Breast epithelium (tissue), 3 donors: Measurements from ENCODE around the gene H1-8.

Experiments used
- POLR2A ChIP-seq: fragments of 450-650 bp; IDR thresholded peaks from one replicate; pipeline ENCODE4 v1.6.1; 2016; ENCODE audit warnings: antibody characterized with exemption, mild to moderate bottlenecking, moderate library complexity
- POLR2AphosphoS5 ChIP-seq, 3 donors: sonication (generic); formaldehyde crosslinking; IDR thresholded peaks; one replicate each; pipeline ENCODE4 v1.6.1; 2017; ENCODE audit warnings: antibody characterized with exemption in 3 of 3
- TF ChIP-seq, protein P1 (sequence below), 3 donors: fragments of 450-650 bp; IDR thresholded peaks; one replicate each; pipeline ENCODE4 v1.5.1; 2016 to 2017; ENCODE audit warnings: antibody characterized with exemption in 3 of 3, mild to moderate bottlenecking in 3 of 3, moderate library complexity in 3 of 3

DNA sequence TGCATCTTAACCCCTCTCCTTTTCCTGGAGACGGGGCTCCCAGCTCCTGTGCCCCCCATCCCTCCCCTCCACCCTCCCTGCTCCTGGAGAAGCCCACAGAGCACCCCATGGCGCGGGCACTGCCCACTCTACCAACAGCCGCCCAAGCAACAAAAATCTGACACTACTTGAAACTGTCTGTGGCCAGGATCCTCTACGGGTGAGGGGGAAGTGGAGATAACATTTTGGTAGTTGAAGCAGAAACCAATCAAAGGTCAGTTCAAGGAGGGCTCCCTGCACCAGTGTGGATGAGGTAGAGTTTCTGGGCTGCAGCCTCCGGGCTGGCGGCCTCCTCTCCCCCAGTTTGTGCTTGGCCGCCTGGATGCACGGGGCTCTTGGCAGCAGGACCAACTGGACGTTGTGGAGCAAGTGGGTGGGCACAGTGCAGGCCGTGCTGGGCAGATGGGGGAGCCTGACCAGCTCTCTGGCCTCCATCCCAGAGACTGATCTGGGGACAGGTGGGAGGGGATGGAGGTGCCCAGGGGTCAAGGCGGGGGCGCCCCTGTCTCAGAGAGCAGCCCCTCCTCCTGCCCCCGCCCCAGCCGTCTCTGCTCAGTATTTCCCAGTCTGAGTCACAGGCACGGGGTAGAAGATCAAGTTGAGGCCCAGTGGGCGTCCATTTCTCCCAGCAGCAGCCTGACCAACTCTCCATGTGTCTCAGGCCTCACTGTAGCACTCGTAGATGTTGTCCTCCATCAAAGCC lies 12.8 kb downstream of the H1-8 start:
- TF ChIP-seq POLR2A (no peak), POLR2AphosphoS5 (IDR thresholded peaks at IDR 0.05) (no peak)
- TF ChIP-seq, protein P1, sequence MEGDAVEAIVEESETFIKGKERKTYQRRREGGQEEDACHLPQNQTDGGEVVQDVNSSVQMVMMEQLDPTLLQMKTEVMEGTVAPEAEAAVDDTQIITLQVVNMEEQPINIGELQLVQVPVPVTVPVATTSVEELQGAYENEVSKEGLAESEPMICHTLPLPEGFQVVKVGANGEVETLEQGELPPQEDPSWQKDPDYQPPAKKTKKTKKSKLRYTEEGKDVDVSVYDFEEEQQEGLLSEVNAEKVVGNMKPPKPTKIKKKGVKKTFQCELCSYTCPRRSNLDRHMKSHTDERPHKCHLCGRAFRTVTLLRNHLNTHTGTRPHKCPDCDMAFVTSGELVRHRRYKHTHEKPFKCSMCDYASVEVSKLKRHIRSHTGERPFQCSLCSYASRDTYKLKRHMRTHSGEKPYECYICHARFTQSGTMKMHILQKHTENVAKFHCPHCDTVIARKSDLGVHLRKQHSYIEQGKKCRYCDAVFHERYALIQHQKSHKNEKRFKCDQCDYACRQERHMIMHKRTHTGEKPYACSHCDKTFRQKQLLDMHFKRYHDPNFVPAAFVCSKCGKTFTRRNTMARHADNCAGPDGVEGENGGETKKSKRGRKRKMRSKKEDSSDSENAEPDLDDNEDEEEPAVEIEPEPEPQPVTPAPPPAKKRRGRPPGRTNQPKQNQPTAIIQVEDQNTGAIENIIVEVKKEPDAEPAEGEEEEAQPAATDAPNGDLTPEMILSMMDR (IDR thresholded peaks at IDR 0.05) = no peak
